ENCODE results near the gene PARN. TPM values are rescaled to one million over a fixed set of nuclear protein-coding genes. Genes with fewer than 3 reads are reported as not detected.
"Not testable (repeated sequence)": the region's sequence is repeated elsewhere in the genome, so short reads cannot be mapped to it uniquely, and the experiment has no call there.

PARN gene
- total RNA-seq, 1 experiment from 2014 or later = 26.3 TPM

DNA sequence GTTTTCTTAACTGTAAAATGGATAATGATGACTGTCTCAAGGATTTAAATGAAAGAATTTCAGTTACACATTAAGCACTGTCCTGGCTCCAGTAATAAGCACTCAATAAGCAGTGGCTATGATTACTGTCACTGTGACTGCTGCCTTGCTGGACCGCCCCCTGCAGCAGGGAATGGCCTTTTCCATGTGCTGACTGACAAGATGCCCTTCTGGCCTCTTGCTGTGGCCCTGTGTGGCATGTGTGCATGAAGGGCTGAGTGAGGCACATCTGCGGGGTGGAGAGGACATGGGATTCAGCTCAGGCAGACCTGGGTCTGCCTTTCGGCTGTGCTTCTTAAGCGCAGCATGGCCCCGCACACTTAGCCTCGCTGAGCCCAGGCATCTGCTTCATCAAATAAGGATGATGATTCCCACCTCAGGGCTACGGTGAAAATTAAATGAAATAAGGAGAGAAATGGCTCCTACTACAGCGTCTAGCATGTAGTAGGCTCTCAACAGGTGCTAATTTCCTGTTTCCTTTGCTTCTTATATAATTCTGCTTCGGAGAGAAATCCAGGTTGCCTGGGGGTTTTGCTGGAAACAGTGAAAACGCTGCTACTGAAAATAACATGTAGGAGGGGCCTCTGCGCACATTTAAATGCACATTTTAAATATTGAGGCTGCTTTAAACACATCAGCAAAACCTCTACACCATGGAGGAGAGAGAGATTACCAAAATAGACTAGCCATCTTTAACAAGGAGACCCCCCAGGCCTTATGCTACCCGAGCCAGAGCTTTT, 183.9 kb downstream of the PARN start:
- Histone ChIP-seq H3K27ac (no peak overlapping the region), H3K4me3 (no peak overlapping the region), H3K9me3 (replicated peaks) (no peaks in the 10 kb centered on the region), H3K4me1 (replicated peaks) (no peaks in the 10 kb centered on the region), H3K27me3 (replicated peaks) (no peaks in the 10 kb centered on the region), H3K36me3 (peaks cover 4% of the 10 kb centered on the region; the same call in 1 of the 2 replicates)
- DNase-seq (ENCODE audit: low read depth in 1 of 2, low spot score in 2 of 2) = no peak

DNA sequence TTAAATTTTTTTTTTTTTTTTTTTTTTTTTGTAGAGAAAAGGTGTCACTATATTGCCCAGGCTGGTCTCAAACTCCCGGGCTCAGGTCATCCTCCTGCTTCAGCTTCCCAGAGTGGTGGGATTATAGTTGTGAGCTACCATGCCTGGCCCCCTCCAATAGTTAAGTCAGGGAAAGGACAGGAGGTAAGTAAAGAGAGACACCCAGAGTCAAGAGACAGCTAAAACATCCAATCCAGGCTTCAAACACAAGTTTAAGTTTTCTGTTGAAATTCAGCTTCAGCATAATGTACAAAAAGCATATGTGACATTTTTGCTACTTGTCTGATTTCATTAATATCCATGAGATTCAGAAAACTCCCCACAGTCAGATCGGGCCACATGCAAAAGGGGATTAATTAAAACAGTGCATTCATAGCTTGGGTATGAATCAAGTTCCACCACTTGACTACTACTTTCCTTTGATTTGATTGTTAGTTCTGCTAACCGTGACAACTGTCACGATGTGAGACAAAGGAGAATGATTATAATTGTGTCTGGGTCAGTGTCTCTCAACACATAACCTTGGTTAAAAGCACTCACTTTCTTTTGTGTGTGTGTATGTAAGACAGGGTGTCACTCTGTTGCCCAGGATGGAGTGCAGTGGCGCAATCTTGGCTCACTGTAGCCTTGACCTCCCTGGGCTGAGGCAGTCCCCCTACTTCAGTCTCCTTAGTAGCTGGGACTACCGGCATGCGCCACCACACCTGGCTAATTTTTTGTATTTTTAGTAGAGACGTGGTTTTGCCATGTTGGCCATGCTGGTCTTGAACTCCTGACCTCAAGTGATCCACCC, 184.9 kb downstream of the PARN start:
- Histone ChIP-seq H3K4me1 (replicated peaks) (no peaks in the 10 kb centered on the region), H3K36me3 (peaks cover 4% of the 10 kb centered on the region; the same call in 1 of the 2 replicates), H3K27me3 (replicated peaks) (no peaks in the 10 kb centered on the region), H3K27ac (no peak overlapping the region), H3K9me3 (replicated peaks) (no peaks in the 10 kb centered on the region), H3K4me3 (no peak overlapping the region)
- no peak for DNase-seq (ENCODE audit: low read depth in 1 of 2, low spot score in 2 of 2)

DNA sequence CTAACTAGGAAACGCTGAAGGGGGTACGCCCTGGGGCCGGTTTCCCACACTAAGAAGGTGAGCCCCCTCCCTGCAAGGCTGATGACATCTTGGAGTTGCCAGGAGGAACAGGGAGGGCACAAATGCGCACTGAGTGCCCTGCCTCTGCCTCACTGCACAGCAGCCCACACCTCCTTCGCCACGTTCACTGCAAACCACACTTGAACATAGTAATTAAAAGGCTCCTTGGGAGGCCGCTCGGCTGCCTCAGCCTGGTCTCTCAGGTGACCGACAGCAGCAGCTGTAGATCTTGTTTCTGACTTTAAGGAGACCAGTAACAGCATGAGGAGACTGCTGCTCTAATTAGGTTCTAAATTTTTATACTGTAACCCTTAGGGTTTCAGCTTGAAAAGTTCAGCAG, 188.5 kb downstream of the PARN start:
- not testable (repeated sequence) for H3K9me3 ChIP-seq (replicated peaks); H3K4me1 ChIP-seq (replicated peaks); DNase-seq (ENCODE audit: low read depth in 1 of 2, low spot score in 2 of 2); H3K27me3 ChIP-seq (replicated peaks); H3K36me3 ChIP-seq; H3K27ac ChIP-seq; H3K4me3 ChIP-seq

DNA sequence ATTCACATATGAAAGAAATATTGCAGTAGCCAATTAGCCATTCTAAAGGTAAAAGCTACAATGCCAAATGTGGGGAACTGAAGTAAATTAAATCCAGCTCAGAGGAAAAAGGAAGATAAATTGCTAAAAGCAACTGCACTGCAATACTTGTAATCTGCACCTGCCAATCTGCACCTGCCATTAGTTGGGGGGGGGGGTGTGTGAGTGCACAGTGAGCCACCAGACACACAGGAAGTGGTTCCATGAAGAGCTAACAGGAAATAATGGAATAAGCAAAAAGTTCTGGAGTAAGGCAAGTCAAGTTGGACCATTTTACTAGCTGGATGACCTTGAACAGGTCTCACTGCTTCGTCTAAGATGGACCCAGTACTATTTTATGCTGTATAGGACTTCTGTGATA, 191.8 kb downstream of the PARN start:
- H3K9me3 ChIP-seq (replicated peaks) = no peaks in the 10 kb centered on the region
- DNase-seq (ENCODE audit: low read depth in 1 of 2, low spot score in 2 of 2) = no peak

DNA sequence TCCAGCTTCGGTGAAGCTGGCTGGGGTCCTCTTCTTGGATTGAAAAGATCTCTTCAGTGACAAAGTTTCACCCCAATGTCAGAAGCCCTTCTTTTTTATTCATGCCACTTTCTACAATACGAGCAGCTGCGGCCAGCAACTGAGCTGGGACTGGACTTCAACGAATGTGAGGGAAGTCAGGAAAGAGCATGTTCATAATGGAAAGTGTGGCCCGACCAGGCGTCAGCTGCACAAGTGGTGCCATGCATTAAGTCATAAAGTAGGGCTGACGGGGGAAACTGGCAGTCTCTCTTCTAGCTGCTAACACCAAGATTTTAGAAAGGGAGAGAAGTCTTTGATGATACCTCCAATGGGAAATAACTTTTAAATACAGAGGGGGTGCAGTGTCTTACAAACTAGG, 192.6 kb downstream of the PARN start:
- Histone ChIP-seq H3K9me3 (replicated peaks) (no peaks in the 10 kb centered on the region), H3K36me3 (no peaks in the 10 kb centered on the region)

More for the DNA sequence above, 191.8 kb downstream of the PARN start:
- Histone ChIP-seq H3K4me3 (no peak overlapping the region), H3K36me3 (no peaks in the 10 kb centered on the region), H3K27me3 (replicated peaks) (no peaks in the 10 kb centered on the region), H3K4me1 (replicated peaks) (no peaks in the 10 kb centered on the region), H3K27ac (no peak overlapping the region)

DNA sequence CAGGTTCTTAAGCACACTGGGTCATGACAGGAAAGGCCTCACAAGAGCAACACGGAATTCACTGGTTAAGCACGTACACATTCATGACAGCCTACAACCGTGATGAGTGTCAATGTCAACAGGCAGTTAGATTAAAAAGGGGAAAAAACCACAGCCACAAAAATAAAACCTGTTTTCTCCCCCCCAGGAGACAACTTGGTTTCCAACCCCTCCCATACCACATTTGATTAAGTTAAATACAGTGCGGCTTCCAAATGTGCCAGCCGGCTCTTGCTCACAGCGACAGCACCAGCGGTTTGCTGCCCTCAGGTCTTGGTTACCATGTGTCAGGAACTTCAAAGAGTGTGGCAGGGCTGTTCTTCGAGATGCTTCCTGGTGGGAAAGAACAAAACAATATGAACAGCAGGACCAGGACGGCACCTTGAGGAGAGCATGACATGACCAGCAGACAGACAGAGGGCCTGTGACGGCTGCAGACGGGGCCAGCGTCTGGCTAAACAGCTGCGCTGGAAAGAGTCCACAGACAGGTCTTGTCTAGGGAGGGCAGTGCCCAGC, 193.6 kb downstream of the PARN start:
- Histone ChIP-seq H3K27ac (no peak overlapping the region), H3K4me1 (replicated peaks) (no peaks in the 10 kb centered on the region), H3K27me3 (replicated peaks) (no peaks in the 10 kb centered on the region), H3K36me3 (no peaks in the 10 kb centered on the region), H3K9me3 (replicated peaks) (no peaks in the 10 kb centered on the region), H3K4me3 (no peak overlapping the region)
- DNase-seq (ENCODE audit: low read depth in 1 of 2, low spot score in 2 of 2) = peak in 1 of 2 experiments; percentile 22

More for the DNA sequence above, 192.6 kb downstream of the PARN start:
- no peak overlapping the region for H3K4me3 ChIP-seq
- no peaks in the 10 kb centered on the region for H3K4me1 ChIP-seq (replicated peaks)
- no peaks in the 10 kb centered on the region for H3K27me3 ChIP-seq (replicated peaks)
- no peak overlapping the region for H3K27ac ChIP-seq
- DNase-seq (ENCODE audit: low read depth in 1 of 2, low spot score in 2 of 2) = no peak

DNA sequence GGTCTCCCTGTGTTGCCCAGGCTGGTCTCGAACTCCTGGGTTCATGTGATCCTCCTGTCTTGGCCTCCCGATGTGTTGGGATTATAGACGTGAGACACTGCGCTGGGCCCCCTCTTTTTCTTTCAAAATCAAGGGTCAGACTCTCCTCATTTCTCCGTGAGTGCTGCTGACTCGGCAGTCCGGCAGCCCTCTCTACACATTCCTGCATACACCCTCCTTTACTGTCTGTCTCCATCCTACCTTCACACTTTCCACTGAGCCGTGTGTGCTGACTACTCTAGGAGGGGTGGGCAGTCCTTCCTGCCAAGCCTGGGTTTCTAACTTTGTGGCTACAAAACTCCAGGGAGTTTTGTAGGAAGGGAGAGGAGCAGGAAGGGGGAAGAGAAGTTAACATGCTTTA, 195.2 kb downstream of the PARN start:
- Histone ChIP-seq H3K4me3 (no peak overlapping the region), H3K4me1 (replicated peaks) (no peaks in the 10 kb centered on the region), H3K27me3 (replicated peaks) (no peaks in the 10 kb centered on the region), H3K27ac (no peak overlapping the region), H3K36me3 (no peaks in the 10 kb centered on the region), H3K9me3 (replicated peaks) (no peaks in the 10 kb centered on the region)
- no peak for DNase-seq (ENCODE audit: low read depth in 1 of 2, low spot score in 2 of 2)

DNA sequence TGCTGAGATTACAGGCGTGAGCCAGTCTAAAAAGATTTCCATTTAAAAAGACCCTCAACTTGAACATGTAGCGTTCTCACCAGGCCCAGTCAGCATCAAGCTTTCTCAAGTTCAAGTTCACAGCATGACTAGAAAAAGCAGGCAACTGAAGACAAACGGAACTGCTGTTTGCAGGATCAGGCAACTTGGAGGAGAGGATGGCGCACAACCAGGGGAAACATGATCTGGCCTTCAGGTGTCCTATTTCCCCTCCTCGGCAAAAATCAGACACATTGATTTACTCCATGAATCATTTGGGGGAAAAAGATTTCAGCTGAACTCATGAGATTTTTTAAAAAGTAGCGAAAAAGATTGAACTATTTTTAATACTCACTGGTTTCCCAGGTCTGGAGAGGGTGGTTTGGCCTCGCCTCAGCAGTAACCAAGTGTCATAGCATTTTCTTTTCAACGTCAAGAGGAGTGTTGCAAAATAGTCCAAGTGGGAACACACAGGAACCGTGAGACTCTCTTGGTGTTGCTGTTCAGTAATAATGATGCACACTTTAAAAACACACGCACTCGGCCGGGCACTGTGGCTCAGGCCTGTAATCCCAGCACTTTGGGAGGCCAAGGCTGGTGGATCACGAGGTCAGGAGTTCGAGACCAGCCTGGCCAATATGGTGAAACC, 201.0 kb downstream of the PARN start:
- H3K27me3 ChIP-seq (replicated peaks); H3K9me3 ChIP-seq (replicated peaks); H3K4me3 ChIP-seq; DNase-seq (ENCODE audit: low read depth in 1 of 2, low spot score in 2 of 2); H3K36me3 ChIP-seq; H3K27ac ChIP-seq: not testable (repeated sequence)
- peaks cover 16% of the 10 kb centered on the region for H3K4me1 ChIP-seq (replicated peaks)

DNA sequence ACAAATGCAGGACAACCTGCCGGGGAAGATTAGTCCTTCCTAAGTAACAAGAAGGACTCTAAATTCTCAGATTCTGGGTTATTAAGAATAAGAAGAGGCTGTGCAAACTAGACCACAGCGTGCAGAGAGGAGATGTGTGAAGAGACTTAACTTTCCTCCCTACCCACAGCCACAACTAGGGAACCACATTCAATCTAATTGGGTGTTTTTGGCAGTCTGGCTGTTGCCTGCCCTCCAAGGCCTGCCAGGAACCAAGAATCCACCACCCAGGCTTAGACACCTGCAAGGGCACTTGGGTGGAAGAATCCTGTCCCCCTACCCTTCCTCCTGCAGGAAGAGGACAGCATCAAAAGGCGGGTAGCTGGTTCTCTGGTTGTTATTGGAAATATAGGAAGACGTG, 202.0 kb downstream of the PARN start:
- Histone ChIP-seq H3K36me3 (no peaks in the 10 kb centered on the region), H3K4me1 (replicated peaks) (peaks cover 16% of the 10 kb centered on the region), H3K27me3 (replicated peaks) (no peaks in the 10 kb centered on the region), H3K27ac (0 out of 2 replicates have a peak overlapping the region, but pooled peaks have one; percentile 64), H3K4me3 (no peak overlapping the region), H3K9me3 (replicated peaks) (no peaks in the 10 kb centered on the region)
- no peak for DNase-seq (ENCODE audit: low read depth in 1 of 2, low spot score in 2 of 2)

DNA sequence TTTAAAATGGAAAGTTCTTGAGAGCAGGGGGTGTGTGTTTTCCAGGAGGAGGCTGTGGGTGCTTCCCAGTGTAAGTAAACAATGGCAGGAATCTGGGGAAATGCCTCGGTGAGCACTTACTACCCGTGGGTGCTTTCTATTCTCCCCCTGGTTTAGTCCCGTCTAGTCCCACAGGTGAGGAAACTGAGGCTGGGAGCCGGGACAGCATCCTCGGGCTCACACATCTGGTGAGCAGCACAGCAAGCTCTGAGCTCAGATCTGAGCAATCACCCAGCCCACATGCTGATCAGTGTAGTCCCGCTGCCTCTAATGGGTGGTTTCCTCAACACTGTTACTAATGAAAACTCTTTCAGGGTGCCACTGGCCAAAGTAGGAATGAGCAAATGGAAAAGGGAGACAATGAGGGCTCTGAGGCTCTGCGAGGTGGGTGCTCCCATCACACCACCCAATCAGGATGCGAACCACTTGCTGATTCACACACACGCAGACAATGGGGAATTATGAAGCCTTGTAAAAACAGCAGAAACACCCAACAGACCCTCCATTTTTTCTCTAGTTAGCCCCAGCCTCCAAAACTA, 202.6 kb downstream of the PARN start:
- H3K27me3 ChIP-seq (replicated peaks) = no peaks in the 10 kb centered on the region
- H3K4me3 ChIP-seq = no peak overlapping the region
- peak; percentile 63 to 67 for DNase-seq (ENCODE audit: low read depth in 1 of 2, low spot score in 2 of 2)
- H3K27ac ChIP-seq = peak overlapping the region; percentile 64
- no peaks in the 10 kb centered on the region for H3K36me3 ChIP-seq
- H3K9me3 ChIP-seq (replicated peaks) = no peaks in the 10 kb centered on the region
- peaks cover 16% of the 10 kb centered on the region for H3K4me1 ChIP-seq (replicated peaks)

DNA sequence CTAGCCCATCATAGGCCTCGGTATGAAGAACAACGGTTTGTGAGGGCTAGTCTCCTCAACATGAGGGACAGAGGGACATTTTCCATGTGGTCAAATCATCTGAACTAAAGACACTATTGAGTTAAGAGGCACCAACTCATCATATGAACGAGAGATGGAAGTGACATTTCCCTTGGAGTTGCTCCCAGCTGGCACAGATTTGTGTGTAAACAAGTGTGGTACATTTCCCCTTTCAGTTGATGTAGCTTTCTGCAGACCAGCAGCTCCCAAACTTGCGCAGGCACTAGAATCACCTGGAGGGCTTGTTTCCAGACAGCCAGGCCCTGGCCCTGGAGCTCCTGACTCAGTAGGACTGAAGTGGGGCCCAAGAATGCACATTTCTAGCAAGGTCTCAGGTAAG, 205.5 kb downstream of the PARN start:
- Histone ChIP-seq H3K27ac (no peak overlapping the region), H3K4me1 (replicated peaks) (peaks cover 16% of the 10 kb centered on the region), H3K27me3 (replicated peaks) (no peaks in the 10 kb centered on the region), H3K4me3 (no peak overlapping the region), H3K9me3 (replicated peaks) (no peaks in the 10 kb centered on the region), H3K36me3 (no peaks in the 10 kb centered on the region)
- DNase-seq (ENCODE audit: low read depth in 1 of 2, low spot score in 2 of 2) = no peak

DNA sequence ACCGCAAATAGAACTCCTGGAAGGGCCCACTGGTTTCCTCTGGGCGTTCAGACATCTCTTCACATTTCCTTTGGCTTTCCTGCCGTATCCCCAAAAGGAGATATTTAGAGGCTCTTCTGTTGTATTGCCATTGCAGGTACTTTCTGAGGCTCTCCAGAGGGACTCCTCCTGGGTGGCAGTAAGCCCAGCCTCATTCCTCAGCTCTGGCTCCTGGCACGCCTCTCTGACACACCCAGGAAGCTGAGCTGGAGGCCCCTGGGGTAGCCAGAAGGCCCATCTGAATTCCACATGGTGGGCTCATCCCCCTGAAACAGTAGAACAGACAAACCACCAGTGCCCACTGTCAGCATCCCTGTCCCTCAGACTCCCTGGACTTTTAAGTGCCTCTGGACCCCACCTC, 206.7 kb downstream of the PARN start:
- no peak overlapping the region for H3K27ac ChIP-seq
- H3K4me3 ChIP-seq = no peak overlapping the region
- H3K4me1 ChIP-seq (replicated peaks) = peaks cover 16% of the 10 kb centered on the region
- no peaks in the 10 kb centered on the region for H3K9me3 ChIP-seq (replicated peaks)
- DNase-seq (ENCODE audit: low read depth in 1 of 2, low spot score in 2 of 2) = no peak
- no peaks in the 10 kb centered on the region for H3K27me3 ChIP-seq (replicated peaks)
- no peaks in the 10 kb centered on the region for H3K36me3 ChIP-seq

DNA sequence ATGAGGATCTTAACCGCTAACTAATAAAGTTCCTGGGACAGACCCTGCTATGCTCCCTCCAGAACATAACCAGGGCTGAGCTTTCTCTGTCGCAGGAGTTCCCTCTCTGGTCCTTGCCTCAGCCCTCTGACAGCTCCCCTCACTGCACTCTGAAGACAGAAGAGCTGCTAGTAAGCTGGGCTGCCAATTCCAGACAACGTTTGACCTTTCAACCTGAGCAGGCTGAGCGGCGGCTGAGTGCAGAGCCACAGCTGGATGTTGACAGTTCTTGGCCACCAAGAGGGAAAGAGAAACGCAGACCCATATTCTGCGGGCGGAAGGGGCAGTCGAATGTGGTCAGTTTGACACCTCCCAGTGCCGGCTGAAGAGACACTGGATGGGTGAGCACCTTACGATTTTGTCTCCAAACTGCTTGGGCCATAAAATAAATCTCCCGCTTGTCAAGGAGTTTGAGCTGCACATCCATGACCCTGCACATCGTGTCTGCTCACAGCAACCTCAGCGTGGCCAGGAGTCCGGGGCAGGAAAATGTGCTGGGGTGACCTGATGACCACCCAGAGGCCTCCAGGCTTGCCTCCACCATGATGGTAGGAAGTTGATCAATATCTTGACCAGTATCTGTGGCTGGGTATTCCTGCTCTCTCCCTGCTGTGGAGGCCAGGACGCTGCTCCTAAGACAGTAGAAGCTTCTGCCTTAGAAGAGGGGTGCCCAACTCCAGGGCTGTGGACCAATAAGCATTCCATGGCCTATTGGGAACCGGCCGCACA, 209.2 kb downstream of the PARN start:
- H3K27me3 ChIP-seq (replicated peaks) = no peaks in the 10 kb centered on the region
- no peak for DNase-seq (ENCODE audit: low read depth in 1 of 2, low spot score in 2 of 2)
- no peaks in the 10 kb centered on the region for H3K4me1 ChIP-seq (replicated peaks)
- H3K4me3 ChIP-seq = no peak overlapping the region
- no peak overlapping the region for H3K27ac ChIP-seq
- no peaks in the 10 kb centered on the region for H3K9me3 ChIP-seq (replicated peaks)
- no peaks in the 10 kb centered on the region for H3K36me3 ChIP-seq

Measured in SJSA1 (cell line).